Mucosa of descending colon (tissue), 3 donors: ENCODE measurements around the gene PTPN22. TPM values are rescaled to one million over a fixed set of nuclear protein-coding genes. Genes with fewer than 3 reads are reported as not detected.

ENCODE experiments used
- ATAC-seq: fragments of 200-7000 bp; cut with Tn5 transposase; one replicate; pipeline ENCODE4 v1.9.1; 2020; ENCODE audit warnings: mild to moderate bottlenecking, moderate library complexity
- DNase-seq, 3 donors: peaks; one replicate each; pipeline ENCODE4 v3.0.0-alpha.2; 2020
- H3K36me3 ChIP-seq: fragments of 200-600 bp; one replicate; pipeline ENCODE4 v1.8.0; 2021; ENCODE audit warnings: low read depth, mild to moderate bottlenecking
- H3K4me1 ChIP-seq: fragments of 200-600 bp; one replicate; pipeline ENCODE4 v1.8.0; 2021; ENCODE audit warnings: low read depth, mild to moderate bottlenecking
- H3K4me3 ChIP-seq: fragments of 200-600 bp; one replicate; pipeline ENCODE4 v1.8.0; 2021; ENCODE audit warnings: mild to moderate bottlenecking
- H3K9me3 ChIP-seq: fragments of 200-600 bp; one replicate; pipeline ENCODE4 v1.8.0; 2021; ENCODE audit warnings: mild to moderate bottlenecking
- intact Hi-C, 2 donors: fragments of 100-400 bp; cut with DNase I in 1 of 2; cut with micrococcal nuclease in 1 of 2; formaldehyde crosslinking; loops; one replicate each; pipeline versions ENCODE4 v1.11.0 to v1.11.1; 2022; cut with DNase I, micrococcal nuclease
- total RNA-seq, 3 donors: library from RNA; stranded (reverse); fragmentation: NEBNext Ultra II Directional in 2 of 3; extraction: Animal tissue kit (Norgen Biotek cat#: 25700) in 2 of 3; gene quantifications; one replicate each; pipeline versions ENCODE4 v1.2.1 to v1.2.4, GENCODE V29; 2021 to 2023
- TF ChIP-seq, protein P1 (sequence below): fragments of 200-600 bp; IDR thresholded peaks from one replicate; pipeline ENCODE4 v1.8.0; 2022; ENCODE audit warnings: antibody characterized with exemption, mild to moderate bottlenecking
- donor health status: DM: no; HTN: no; CAD: no; lungs with moderate emphysema.
- donor health status: DM: no; HTN: no; CAD: no.
- donor health status: DM: no; HTN: yes; CAD: no.

PTPN22 gene
- total RNA-seq, 3 donors from 2014 or later: 4.3 to 8.3 (median 5.2) TPM

DNA sequence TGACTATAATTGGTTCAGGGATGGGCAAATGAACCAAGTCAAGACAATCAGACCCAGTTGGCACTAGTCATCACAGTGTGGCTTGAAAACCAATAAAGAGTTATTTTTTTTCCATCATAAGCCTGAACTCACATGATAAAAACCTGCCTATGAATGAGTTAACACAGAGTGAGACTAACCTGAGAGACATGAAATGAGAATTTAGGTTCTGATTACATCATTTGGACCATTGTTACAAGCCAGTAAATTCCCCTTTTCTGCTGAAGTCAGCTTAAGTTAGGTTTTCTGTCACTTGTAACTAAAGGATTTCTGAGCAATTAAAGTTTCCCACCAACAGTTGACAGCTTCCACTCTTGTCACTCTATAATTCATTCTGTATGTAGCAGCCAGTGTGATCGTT is 49.6 kb downstream of the PTPN22 start:
- H3K4me3 ChIP-seq: no peak overlapping the region
- DNase-seq (no peak), ATAC-seq (no peak)
- H3K9me3 ChIP-seq: no peaks in the 10 kb centered on the region
- no peaks in the 10 kb centered on the region for H3K4me1 ChIP-seq
- no peaks in the 10 kb centered on the region for H3K36me3 ChIP-seq
- intact Hi-C loops: no loop called here
- TF ChIP-seq, protein P1, sequence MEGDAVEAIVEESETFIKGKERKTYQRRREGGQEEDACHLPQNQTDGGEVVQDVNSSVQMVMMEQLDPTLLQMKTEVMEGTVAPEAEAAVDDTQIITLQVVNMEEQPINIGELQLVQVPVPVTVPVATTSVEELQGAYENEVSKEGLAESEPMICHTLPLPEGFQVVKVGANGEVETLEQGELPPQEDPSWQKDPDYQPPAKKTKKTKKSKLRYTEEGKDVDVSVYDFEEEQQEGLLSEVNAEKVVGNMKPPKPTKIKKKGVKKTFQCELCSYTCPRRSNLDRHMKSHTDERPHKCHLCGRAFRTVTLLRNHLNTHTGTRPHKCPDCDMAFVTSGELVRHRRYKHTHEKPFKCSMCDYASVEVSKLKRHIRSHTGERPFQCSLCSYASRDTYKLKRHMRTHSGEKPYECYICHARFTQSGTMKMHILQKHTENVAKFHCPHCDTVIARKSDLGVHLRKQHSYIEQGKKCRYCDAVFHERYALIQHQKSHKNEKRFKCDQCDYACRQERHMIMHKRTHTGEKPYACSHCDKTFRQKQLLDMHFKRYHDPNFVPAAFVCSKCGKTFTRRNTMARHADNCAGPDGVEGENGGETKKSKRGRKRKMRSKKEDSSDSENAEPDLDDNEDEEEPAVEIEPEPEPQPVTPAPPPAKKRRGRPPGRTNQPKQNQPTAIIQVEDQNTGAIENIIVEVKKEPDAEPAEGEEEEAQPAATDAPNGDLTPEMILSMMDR: no peak

DNA sequence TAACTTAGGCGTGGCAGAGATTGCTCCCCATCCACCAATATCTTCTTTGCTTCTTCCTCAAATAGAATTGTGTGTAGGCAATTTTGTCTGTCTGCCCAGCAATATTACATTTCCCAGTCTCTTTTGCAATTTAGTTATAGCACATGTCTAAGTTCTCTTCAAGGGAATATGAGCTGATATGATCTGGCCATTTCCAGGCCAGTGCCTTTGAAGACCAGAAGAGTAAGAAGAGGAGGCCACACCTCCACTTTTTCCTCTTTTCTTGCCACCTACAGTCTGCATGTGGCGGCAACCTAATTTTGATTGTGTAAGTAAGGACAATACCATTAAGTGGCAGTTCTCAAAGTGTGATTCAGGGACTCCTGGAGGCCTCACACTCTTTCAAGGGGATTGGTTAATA is 52.9 kb downstream of the PTPN22 start:
- no peaks in the 10 kb centered on the region for H3K4me1 ChIP-seq
- TF ChIP-seq, protein P1: no peak
- H3K9me3 ChIP-seq: no peaks in the 10 kb centered on the region
- DNase-seq (no peak), ATAC-seq (no peak)
- no peak overlapping the region for H3K4me3 ChIP-seq
- no peaks in the 10 kb centered on the region for H3K36me3 ChIP-seq
- intact Hi-C loops: loop anchor here in 1 of 2 donors (10.0 kb wide), 1 partner anchor 64 kb away; the partner anchor contains the start of gene PHTF1

DNA sequence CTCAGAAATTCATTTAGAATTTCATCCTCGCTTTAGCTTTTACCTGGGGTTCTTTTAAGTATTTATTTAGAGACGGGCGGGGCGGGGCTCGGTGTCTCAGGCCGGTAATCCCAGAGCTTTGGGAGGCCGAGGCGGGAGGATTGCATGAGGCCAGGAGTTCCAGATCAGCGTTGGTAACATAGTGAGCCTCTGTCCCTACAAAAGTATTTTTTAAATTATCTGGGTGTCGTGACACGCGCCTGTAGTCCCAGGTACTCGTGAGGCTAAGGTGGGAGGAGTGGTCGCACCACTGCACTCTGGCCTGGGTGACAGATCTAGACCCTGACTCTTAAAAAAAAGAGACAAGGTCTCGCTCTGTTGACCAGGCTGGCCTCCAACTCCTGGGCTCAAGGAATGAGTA is 58.3 kb downstream of the PTPN22 start:
- Histone ChIP-seq H3K36me3 (peaks cover 5% of the 10 kb centered on the region), H3K4me3 (no peak overlapping the region), H3K9me3 (no peaks in the 10 kb centered on the region), H3K4me1 (peaks cover 25% of the 10 kb centered on the region)
- intact Hi-C loops: loop anchor here in 1 of 2 donors (10.0 kb wide), 1 partner anchor 58 kb away; the partner anchor contains the start of gene PHTF1
- DNase-seq: peak in 2 of 3 donors; percentile 32 to 55
- TF ChIP-seq, protein P1: no peak
- ATAC-seq: no peak

DNA sequence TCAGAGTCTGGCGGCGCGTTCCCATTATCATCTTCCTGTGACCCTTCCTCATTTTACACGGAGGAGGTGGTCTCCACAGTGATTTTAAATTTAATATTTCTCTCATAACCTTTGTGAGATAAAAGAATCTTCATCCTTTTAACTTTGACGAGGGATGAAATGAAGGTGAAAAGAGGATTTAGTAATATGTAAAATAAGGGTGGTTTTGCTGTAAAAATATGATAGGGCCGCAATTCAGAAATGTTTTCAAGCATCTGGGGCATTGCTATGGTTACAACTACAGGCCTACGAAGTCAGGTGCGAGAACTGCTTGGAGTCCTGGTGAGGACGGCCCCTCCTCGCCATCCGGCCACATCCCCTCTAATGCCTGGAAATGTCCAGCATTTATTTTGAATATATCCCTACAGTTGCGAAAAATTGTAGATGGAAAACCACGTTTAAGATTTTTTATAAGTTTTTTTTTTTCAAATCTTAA is 58.8 kb downstream of the PTPN22 start:
- ATAC-seq: no peak
- intact Hi-C loops: loop anchor here in 1 of 2 donors (10.0 kb wide), 1 partner anchor 58 kb away; the partner anchor contains the start of gene PHTF1
- peaks cover 5% of the 10 kb centered on the region for H3K36me3 ChIP-seq
- DNase-seq: peak; percentile 40 to 59 (median 42)
- TF ChIP-seq, protein P1: no peak
- H3K9me3 ChIP-seq: no peaks in the 10 kb centered on the region
- H3K4me3 ChIP-seq: peak overlapping the region; percentile 97
- peaks cover 30% of the 10 kb centered on the region for H3K4me1 ChIP-seq

DNA sequence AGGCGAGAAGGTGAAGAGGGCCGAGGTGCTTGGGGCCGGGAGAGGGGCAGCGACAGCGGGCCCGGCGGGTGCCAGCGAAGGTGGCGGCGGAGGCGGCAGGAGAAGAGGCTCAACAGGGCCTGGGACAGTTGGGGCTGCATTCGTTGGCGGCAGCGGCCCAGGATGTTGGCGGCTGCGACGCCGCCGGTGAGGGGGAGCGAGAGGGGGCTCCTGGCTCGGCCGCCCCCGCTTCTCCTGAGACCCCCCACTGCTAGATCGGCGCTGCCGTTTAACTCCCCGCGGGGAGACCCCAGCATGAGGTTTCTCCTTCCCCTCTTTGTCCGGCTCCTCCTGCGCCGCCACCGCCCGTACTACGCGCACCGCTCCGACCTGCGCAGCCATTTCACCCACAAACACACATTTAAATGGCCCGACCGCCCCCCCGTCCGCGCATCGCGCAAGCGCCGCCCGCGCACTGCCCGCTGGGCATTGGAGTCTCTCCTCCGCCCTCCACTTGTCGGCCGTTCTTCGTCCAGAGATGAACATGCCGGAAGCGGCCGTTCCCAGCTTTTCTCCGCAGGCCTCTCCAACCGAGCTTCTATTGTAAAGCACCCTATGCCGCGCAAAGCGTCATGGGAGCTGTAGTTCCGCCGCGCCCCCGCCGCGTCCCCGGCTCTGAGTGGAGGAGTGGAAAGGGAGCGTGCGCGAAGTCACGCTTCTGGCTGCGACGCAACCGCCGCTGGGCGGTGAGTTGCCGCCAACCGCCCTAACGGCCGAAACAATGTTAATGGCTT is 59.4 kb downstream of the PTPN22 start, which contains the start of gene RSBN1:
Gene RSBN1 (minus strand): TSS at position 589 of the 773 bp plus-strand sequence. CDS start 64 bp downstream, at position 525.
- DNase-seq: peak; percentile 99
- Histone ChIP-seq H3K4me3 (peak within 1 kb of the TSS; percentile 97), H3K36me3 (peaks cover 5% of the 10 kb centered on the region), H3K9me3 (no peaks in the 10 kb centered on the region), H3K4me1 (peaks cover 34% of the 10 kb centered on the region)
- TF ChIP-seq, protein P1: peak; percentile 42
- intact Hi-C loops: loop anchor here in 1 of 2 donors (10.0 kb wide), 1 partner anchor 57 kb away; the partner anchor contains the start of gene PHTF1
- ATAC-seq: peak; percentile 92
